Prostate gland (tissue), 2 donors: ENCODE data around the gene SS18L1.

Experiments
- CTCF ChIP-seq, 4 experiments: fragments of 200-600 bp in 2 of 4; fragments of 450-650 bp in 2 of 4; sonication (generic) in 2 of 4; IDR thresholded peaks; 1 replicate in 3 of 4; 2 replicates in 1 of 4; pipeline ENCODE4 v1.5.1; 2016 to 2019; ENCODE audit warnings: antibody characterized with exemption in 4 of 4, mild to moderate bottlenecking in 2 of 4, moderate library complexity in 2 of 4
- POLR2A ChIP-seq: fragments of 450-650 bp; IDR thresholded peaks from one replicate; pipeline ENCODE4 v1.6.1; 2016; ENCODE audit warnings: antibody characterized with exemption, mild to moderate bottlenecking

- TF ChIP-seq POLR2A (no peak), CTCF (IDR thresholded peaks at IDR 0.05) (no peak)
Measured at GRCh38 chr20:62142252-62143080, 1.1 kb upstream of the SS18L1 start.
